Measurements from ENCODE around the gene ZDHHC14.
"Not testable (repeated sequence)": the region's sequence is repeated elsewhere in the genome, so short reads cannot be mapped to it uniquely, and the experiment has no call there.

Gene ZDHHC14

GRCh38 chr6:157709555-157709954 is 328.6 kb downstream of the ZDHHC14 start:
- no peak for DNase-seq

- no peak for DNase-seq
These were observed 329.6 kb downstream of the ZDHHC14 start for GRCh38 chr6:157710604-157711003.

GRCh38 chr6:157711060-157711459 is 330.1 kb downstream of the ZDHHC14 start:
- DNase-seq: no peak

- no peak for DNase-seq
These were observed 331.8 kb downstream of the ZDHHC14 start for GRCh38 chr6:157712585-157713295.

GRCh38 chr6:157713451-157714152 is 332.6 kb downstream of the ZDHHC14 start:
- DNase-seq: no peak

- no peak for DNase-seq
These were observed 333.1 kb downstream of the ZDHHC14 start for GRCh38 chr6:157714153-157714490.

- no peak for DNase-seq
These were observed 334.8 kb downstream of the ZDHHC14 start for GRCh38 chr6:157715728-157716164.

GRCh38 chr6:157716251-157716995 is 335.4 kb downstream of the ZDHHC14 start:
- DNase-seq: no peak

- DNase-seq: no peak
These were observed 336.4 kb downstream of the ZDHHC14 start for GRCh38 chr6:157717340-157717748.

- DNase-seq: no peak
These were observed 337.7 kb downstream of the ZDHHC14 start for GRCh38 chr6:157718503-157719187.

GRCh38 chr6:157720964-157721363 is 340.0 kb downstream of the ZDHHC14 start:
- not testable (repeated sequence) for DNase-seq

- no peak for DNase-seq
These were observed 340.4 kb downstream of the ZDHHC14 start for GRCh38 chr6:157721426-157721825.

- no peak for DNase-seq
These were observed 340.8 kb downstream of the ZDHHC14 start for GRCh38 chr6:157721830-157722229.

GRCh38 chr6:157723376-157723775 is 342.4 kb downstream of the ZDHHC14 start:
- no peak for DNase-seq

- no peak for DNase-seq
These were observed 343.3 kb downstream of the ZDHHC14 start for GRCh38 chr6:157724138-157724820.

GRCh38 chr6:157724960-157725741 is 344.2 kb downstream of the ZDHHC14 start:
- no peak for DNase-seq

GRCh38 chr6:157725836-157726235 is 344.8 kb downstream of the ZDHHC14 start:
- DNase-seq: no peak

- no peak for DNase-seq
These were observed 346.1 kb downstream of the ZDHHC14 start for GRCh38 chr6:157726892-157727628.

Data from NCI-H1092 (cell line).